SK-N-SH (cell line): ENCODE results near the gene EPHA6. TPM values are rescaled to one million over a fixed set of nuclear protein-coding genes. Genes with fewer than 3 reads are reported as not detected.

Experiments
- CTCF ChIA-PET: fragments of 300-600, 350-600 bp; formaldehyde crosslinking; extraction: SDS; loops from one replicate; lab custom pipeline; 2021; lab: Yijun Ruan, JAX
- POLR2A ChIA-PET: fragments of 350-600 bp; sonication (Branson Sonifier 250); formaldehyde crosslinking; extraction: SDS; loops from one replicate; lab custom pipeline; 2020; ENCODE audit warnings: antibody characterized with exemption, inconsistent platforms; lab: Yijun Ruan, JAX
- DNase-seq: peaks from one replicate; pipeline ENCODE4 v3.0.0; 2012
- H2AFZ ChIP-seq: fragments of 200-600 bp; sonication (generic); 2 replicates; pipeline ENCODE4 v1.8.1; 2016; ENCODE audit warnings: antibody characterized with exemption, mild to moderate bottlenecking, low read depth
- H3F3A ChIP-seq: fragments of 200-600 bp; sonication (generic); replicated peaks from 2 replicates; pipeline ENCODE3; 2016; ENCODE audit warnings: antibody characterized with exemption, mild to moderate bottlenecking; ENCODE audit not compliant: insufficient read depth
- H3K27ac ChIP-seq, 2 experiments: fragments of 200-500 bp in 1 of 2; fragments of 200-600 bp in 1 of 2; sonication (Bioruptor generic) in 1 of 2; sonication (generic), shearing (Covaris generic) in 1 of 2; 2 replicates each; pipeline versions ENCODE4 v1.5.1 to v1.6.1; 2014 to 2016; ENCODE audit warnings: low read depth in 2 of 2, inconsistent platforms in 1 of 2, low read length in 1 of 2, mild to moderate bottlenecking in 1 of 2, mixed read lengths in 1 of 2
- H3K27me3 ChIP-seq: fragments of 200-600 bp; sonication (generic), shearing (Covaris generic); 2 replicates; pipeline ENCODE4 v1.6.1; 2016; ENCODE audit warnings: mixed run types; ENCODE audit not compliant: insufficient read depth
- H3K36me3 ChIP-seq, 2 experiments: fragments of 200-500 bp in 1 of 2; fragments of 200-600 bp in 1 of 2; sonication (Bioruptor generic) in 1 of 2; sonication (generic) in 1 of 2; replicated peaks in 1 of 2; 2 replicates each; pipeline versions ENCODE3 to v1.5.1; 2014 to 2016; ENCODE audit warnings: low read length in 1 of 2, mild to moderate bottlenecking in 1 of 2; ENCODE audit not compliant: insufficient read depth in 2 of 2, control insufficient read depth in 1 of 2
- H3K4me1 ChIP-seq, 2 experiments: fragments of 200-500 bp in 1 of 2; fragments of 200-600 bp in 1 of 2; sonication (Bioruptor generic) in 1 of 2; sonication (generic), shearing (Covaris generic) in 1 of 2; 2 replicates each; pipeline versions ENCODE4 v1.5.1 to v1.6.1; 2014 to 2016; ENCODE audit warnings: low read depth in 1 of 2, low read length in 1 of 2, mixed run types in 1 of 2; ENCODE audit not compliant: insufficient read depth in 2 of 2, control insufficient read depth in 1 of 2
- H3K4me2 ChIP-seq: fragments of 200-600 bp; sonication (generic), shearing (Covaris generic); 2 replicates; pipeline ENCODE4 v1.6.1; 2017; ENCODE audit warnings: mixed run types
- H3K4me3 ChIP-seq, 2 experiments: fragments of 200-500 bp in 1 of 2; fragments of 200-600 bp in 1 of 2; sonication (Bioruptor generic) in 1 of 2; sonication (generic), shearing (Covaris generic) in 1 of 2; 2 replicates each; pipeline versions ENCODE4 v1.5.1 to v1.8.1; 2014 to 2016; ENCODE audit warnings: low read depth in 2 of 2, inconsistent platforms in 1 of 2, low read length in 1 of 2, mild to moderate bottlenecking in 1 of 2, mixed read lengths in 1 of 2, moderate library complexity in 1 of 2
- H3K79me2 ChIP-seq: fragments of 200-600 bp; sonication (generic); 2 replicates; pipeline ENCODE4 v1.8.1; 2017; ENCODE audit warnings: mild to moderate bottlenecking; ENCODE audit not compliant: insufficient read depth
- H3K9ac ChIP-seq: fragments of 200-600 bp; sonication (generic); 2 replicates; pipeline ENCODE4 v1.6.1; 2017; ENCODE audit warnings: mixed run types
- H3K9me2 ChIP-seq: fragments of 200-600 bp; sonication (generic); 2 replicates; pipeline ENCODE4 v1.6.1; 2017; ENCODE audit warnings: mixed run types
- H3K9me3 ChIP-seq: fragments of 200-600 bp; sonication (generic); 2 replicates; pipeline ENCODE4 v1.6.1; 2017; ENCODE audit warnings: mixed run types, mild to moderate bottlenecking, moderate library complexity
- H4K20me1 ChIP-seq: fragments of 200-600 bp; sonication (generic); 2 replicates; pipeline ENCODE4 v1.6.1; 2017; ENCODE audit warnings: mild to moderate bottlenecking, mixed run types; ENCODE audit not compliant: insufficient read depth
- ELF1 ChIP-seq: IDR thresholded peaks from 2 replicates; pipeline ENCODE4 v1.4.0; 2012
- EP300 ChIP-seq, 2 experiments: IDR thresholded peaks; 2 replicates each; pipeline versions ENCODE4 v1.4.0 to v1.6.1; 2012; ENCODE audit warnings: borderline replicate concordance in 1 of 2, low read depth in 1 of 2, low read length in 1 of 2
- EZH2phosphoT487 ChIP-seq: fragments of 200-600 bp; sonication (generic); IDR thresholded peaks from 2 replicates; pipeline ENCODE4 v1.6.1; 2017; ENCODE audit warnings: low read depth, mixed run types, mild to moderate bottlenecking, antibody characterized with exemption, moderate library complexity, borderline replicate concordance
- FOXM1 ChIP-seq: IDR thresholded peaks from 2 replicates; pipeline ENCODE4 v1.4.0; 2012; ENCODE audit warnings: low read depth, mild to moderate bottlenecking
- GATA2 ChIP-seq: sonication (generic); formaldehyde crosslinking; IDR thresholded peaks from 2 replicates; pipeline ENCODE4 v1.5.0; 2020; ENCODE audit warnings: mild to moderate bottlenecking, missing genetic modification reagents
- IRF3 ChIP-seq: fragments of 150-350 bp; IDR thresholded peaks from 2 replicates; pipeline ENCODE4 v1.6.1; 2016; ENCODE audit warnings: mild to moderate bottlenecking, low read depth, low read length
- JUND ChIP-seq: IDR thresholded peaks from 2 replicates; pipeline ENCODE4 v1.4.0; 2012
- MEF2A ChIP-seq: IDR thresholded peaks from 2 replicates; pipeline ENCODE4 v1.4.0; 2012; ENCODE audit warnings: low read depth, borderline replicate concordance
- NFIC ChIP-seq: IDR thresholded peaks from 2 replicates; pipeline ENCODE4 v1.4.0; 2012; ENCODE audit warnings: borderline replicate concordance
- NRF1 ChIP-seq: IDR thresholded peaks from 2 replicates; pipeline ENCODE4 v1.6.1; 2012; ENCODE audit warnings: low read depth, mild to moderate bottlenecking, low read length
- RFX5 ChIP-seq: IDR thresholded peaks from 2 replicates; pipeline ENCODE4 v1.6.1; 2012; ENCODE audit warnings: mild to moderate bottlenecking, improper control_type of control experiment, low read length
- RXRA ChIP-seq: IDR thresholded peaks from 2 replicates; pipeline ENCODE4 v1.4.0; 2012; ENCODE audit warnings: low read depth, mild to moderate bottlenecking, borderline replicate concordance
- SMC3 ChIP-seq: IDR thresholded peaks from 2 replicates; pipeline ENCODE4 v1.6.1; 2012; ENCODE audit warnings: low read depth, low read length, improper control_type of control experiment
- TAF1 ChIP-seq: IDR thresholded peaks from 2 replicates; pipeline ENCODE4 v1.6.1; 2012; ENCODE audit warnings: low read depth, mild to moderate bottlenecking, low read length, moderate library complexity, borderline replicate concordance
- TCF12 ChIP-seq: IDR thresholded peaks from 2 replicates; pipeline ENCODE4 v1.4.0; 2012
- TEAD4 ChIP-seq: IDR thresholded peaks from 2 replicates; pipeline ENCODE4 v1.4.0; 2012; ENCODE audit warnings: mild to moderate bottlenecking, borderline replicate concordance; ENCODE audit not compliant: insufficient read depth
- WGBS: methylation state at CpG from one replicate; pipeline ENCODE4 v1.1.6; 2017; ENCODE audit warnings: low lambda C conversion rate; 5-methylcytosine and 5-hydroxymethylcytosine counted together
- polyA plus RNA-seq, 3 experiments: library from polyadenylated mRNA; depleted of rRNA; stranded (reverse); fragments of >200 nt; gene quantifications; 2 replicates each; pipeline ENCODE4 v1.2.3, GENCODE V29; 2012
- TF ChIP-seq, protein P1 (sequence below): IDR thresholded peaks from 2 replicates; pipeline ENCODE4 v1.4.0; 2012; ENCODE audit warnings: low read depth, borderline replicate concordance
- TF ChIP-seq, protein P2 (sequence below): IDR thresholded peaks from 2 replicates; pipeline ENCODE4 v1.6.1; 2012; ENCODE audit warnings: mild to moderate bottlenecking, low read depth, low read length, moderate library complexity

Gene EPHA6
- polyA plus RNA-seq, 1 of the 3 experiments (the other 2 are of a cell fraction), result not detected

GRCh38 chr3:97510795-97511194 is 696.4 kb downstream of the EPHA6 start:
- Histone ChIP-seq H2AFZ (no peak overlapping the region), H3K4me2 (no peak overlapping the region), H3K27ac (no peak overlapping the region), H3K9ac (no peak overlapping the region), H3F3A (no peaks in the 10 kb centered on the region), H3K9me2 (no peaks in the 10 kb centered on the region), H3K27me3 (no peaks in the 10 kb centered on the region), H3K4me1 (no peaks in the 10 kb centered on the region), H3K9me3 (no peaks in the 10 kb centered on the region), H3K79me2 (no peaks in the 10 kb centered on the region), H4K20me1 (no peaks in the 10 kb centered on the region), H3K36me3 (no peaks in the 10 kb centered on the region), H3K4me3 (no peak overlapping the region)
- 22% methylated on average over 2 of the region's 4 CpGs for WGBS
- ChIA-PET CTCF (no interaction called here), POLR2A (no interaction called here)
- DNase-seq, result no peak
- TF ChIP-seq EP300 (IDR thresholded peaks at IDR 0.05; ENCODE audit: borderline replicate concordance in 1 of 2, low read depth in 1 of 2, low read length in 1 of 2), result no peak
- TF ChIP-seq JUND, result no peak
- TF ChIP-seq MEF2A, result no peak
- TF ChIP-seq NRF1, result no peak
- TF ChIP-seq FOXM1, result no peak
- TF ChIP-seq TAF1, result no peak
- no peak for TF ChIP-seq ELF1
- no peak for TF ChIP-seq TEAD4
- no peak for TF ChIP-seq GATA2 (CRISPR knock-in tag)
- TF ChIP-seq EZH2phosphoT487, result no peak
- TF ChIP-seq IRF3, result no peak
- TF ChIP-seq, protein P1, sequence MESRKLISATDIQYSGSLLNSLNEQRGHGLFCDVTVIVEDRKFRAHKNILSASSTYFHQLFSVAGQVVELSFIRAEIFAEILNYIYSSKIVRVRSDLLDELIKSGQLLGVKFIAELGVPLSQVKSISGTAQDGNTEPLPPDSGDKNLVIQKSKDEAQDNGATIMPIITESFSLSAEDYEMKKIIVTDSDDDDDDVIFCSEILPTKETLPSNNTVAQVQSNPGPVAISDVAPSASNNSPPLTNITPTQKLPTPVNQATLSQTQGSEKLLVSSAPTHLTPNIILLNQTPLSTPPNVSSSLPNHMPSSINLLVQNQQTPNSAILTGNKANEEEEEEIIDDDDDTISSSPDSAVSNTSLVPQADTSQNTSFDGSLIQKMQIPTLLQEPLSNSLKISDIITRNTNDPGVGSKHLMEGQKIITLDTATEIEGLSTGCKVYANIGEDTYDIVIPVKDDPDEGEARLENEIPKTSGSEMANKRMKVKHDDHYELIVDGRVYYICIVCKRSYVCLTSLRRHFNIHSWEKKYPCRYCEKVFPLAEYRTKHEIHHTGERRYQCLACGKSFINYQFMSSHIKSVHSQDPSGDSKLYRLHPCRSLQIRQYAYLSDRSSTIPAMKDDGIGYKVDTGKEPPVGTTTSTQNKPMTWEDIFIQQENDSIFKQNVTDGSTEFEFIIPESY, result no peak
- no peak for TF ChIP-seq RXRA
- TF ChIP-seq, protein P2, sequence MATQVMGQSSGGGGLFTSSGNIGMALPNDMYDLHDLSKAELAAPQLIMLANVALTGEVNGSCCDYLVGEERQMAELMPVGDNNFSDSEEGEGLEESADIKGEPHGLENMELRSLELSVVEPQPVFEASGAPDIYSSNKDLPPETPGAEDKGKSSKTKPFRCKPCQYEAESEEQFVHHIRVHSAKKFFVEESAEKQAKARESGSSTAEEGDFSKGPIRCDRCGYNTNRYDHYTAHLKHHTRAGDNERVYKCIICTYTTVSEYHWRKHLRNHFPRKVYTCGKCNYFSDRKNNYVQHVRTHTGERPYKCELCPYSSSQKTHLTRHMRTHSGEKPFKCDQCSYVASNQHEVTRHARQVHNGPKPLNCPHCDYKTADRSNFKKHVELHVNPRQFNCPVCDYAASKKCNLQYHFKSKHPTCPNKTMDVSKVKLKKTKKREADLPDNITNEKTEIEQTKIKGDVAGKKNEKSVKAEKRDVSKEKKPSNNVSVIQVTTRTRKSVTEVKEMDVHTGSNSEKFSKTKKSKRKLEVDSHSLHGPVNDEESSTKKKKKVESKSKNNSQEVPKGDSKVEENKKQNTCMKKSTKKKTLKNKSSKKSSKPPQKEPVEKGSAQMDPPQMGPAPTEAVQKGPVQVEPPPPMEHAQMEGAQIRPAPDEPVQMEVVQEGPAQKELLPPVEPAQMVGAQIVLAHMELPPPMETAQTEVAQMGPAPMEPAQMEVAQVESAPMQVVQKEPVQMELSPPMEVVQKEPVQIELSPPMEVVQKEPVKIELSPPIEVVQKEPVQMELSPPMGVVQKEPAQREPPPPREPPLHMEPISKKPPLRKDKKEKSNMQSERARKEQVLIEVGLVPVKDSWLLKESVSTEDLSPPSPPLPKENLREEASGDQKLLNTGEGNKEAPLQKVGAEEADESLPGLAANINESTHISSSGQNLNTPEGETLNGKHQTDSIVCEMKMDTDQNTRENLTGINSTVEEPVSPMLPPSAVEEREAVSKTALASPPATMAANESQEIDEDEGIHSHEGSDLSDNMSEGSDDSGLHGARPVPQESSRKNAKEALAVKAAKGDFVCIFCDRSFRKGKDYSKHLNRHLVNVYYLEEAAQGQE, result no peak
- TF ChIP-seq NFIC, result no peak
- no peak for TF ChIP-seq SMC3
- no peak for TF ChIP-seq RFX5
- TF ChIP-seq TCF12, result no peak
